ENCODE measurements around the gene AMBP. TPM values are rescaled to one million over a fixed set of nuclear protein-coding genes. Genes with fewer than 3 reads are reported as not detected.

The AMBP gene
- polyA plus RNA-seq, 1 of the 3 experiments (the other 2 are of a cell fraction) = 0.16 TPM

DNA sequence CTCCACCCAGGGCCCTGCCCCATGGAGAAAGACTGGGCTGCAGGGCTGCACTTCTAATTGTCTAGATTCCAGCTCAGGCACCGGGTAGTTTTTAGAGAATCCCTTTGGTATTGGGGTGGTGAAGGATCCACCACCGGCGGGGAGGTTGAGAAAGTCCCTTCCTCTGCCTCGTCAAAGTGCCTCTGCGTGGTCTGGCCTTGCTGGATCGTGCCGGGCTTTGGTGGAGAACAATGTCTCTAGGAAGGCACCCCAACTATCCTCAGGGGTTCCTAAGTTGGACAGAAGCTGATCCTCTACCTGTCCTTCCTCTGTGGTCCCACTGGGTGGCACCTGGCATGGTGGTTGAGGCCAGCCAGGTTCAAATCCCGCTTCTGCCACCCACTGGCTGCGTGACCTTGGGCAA lies 7.3 kb upstream of the AMBP start:
- CTCF ChIA-PET = interaction anchor here (1.3 to 5.7 kb wide), 4 partner anchors 23 to 278 kb away, joined by 3 to 133 read pairs (median 32); partner anchors contain the start of gene COL27A1
- Histone ChIP-seq H3K27me3 (ENCODE audit: insufficient read depth) (no peaks in the 10 kb centered on the region; the same call in 1 of the 2 replicates), H2AFZ (ENCODE audit: low read depth) (no peak overlapping the region), H3K4me2 (no peak overlapping the region), H3K4me3 (ENCODE audit: low read depth in 2 of 2, low read length in 1 of 2) (no peak overlapping the region), H3K36me3 (replicated peaks in 1 of 2; ENCODE audit: control insufficient read depth in 1 of 2, insufficient read depth in 2 of 2, low read length in 1 of 2) (no peaks in the 10 kb centered on the region), H3K9ac (no peak overlapping the region), H3K79me2 (ENCODE audit: insufficient read depth) (no peaks in the 10 kb centered on the region), H3K9me2 (no peaks in the 10 kb centered on the region), H3F3A (replicated peaks; ENCODE audit: insufficient read depth) (no peaks in the 10 kb centered on the region), H3K4me1 (ENCODE audit: control insufficient read depth in 1 of 2, insufficient read depth in 2 of 2, low read depth in 1 of 2, low read length in 1 of 2) (no peaks in the 10 kb centered on the region), H4K20me1 (ENCODE audit: insufficient read depth) (no peaks in the 10 kb centered on the region), H3K27ac (ENCODE audit: low read depth in 2 of 2, low read length in 1 of 2) (no peak overlapping the region), H3K9me3 (no peaks in the 10 kb centered on the region)
- POLR2A ChIA-PET = no interaction called here
- WGBS (ENCODE audit: low lambda C conversion rate) = 83% methylated on average over 2 of the region's 9 CpGs
- TF ChIP-seq EZH2phosphoT487 (IDR thresholded peaks at IDR 0.05; ENCODE audit: borderline replicate concordance, low read depth) (no peak), PBX3 (IDR thresholded peaks at IDR 0.05) (no peak), NRF1 (IDR thresholded peaks at IDR 0.05; ENCODE audit: low read depth, low read length) (no peak), GATA2 (CRISPR knock-in tag; IDR thresholded peaks at IDR 0.05) (no peak), POLR2AphosphoS5 (IDR thresholded peaks at IDR 0.05; ENCODE audit: low read depth, low read length) (no peak)
- no peak for DNase-seq

DNA sequence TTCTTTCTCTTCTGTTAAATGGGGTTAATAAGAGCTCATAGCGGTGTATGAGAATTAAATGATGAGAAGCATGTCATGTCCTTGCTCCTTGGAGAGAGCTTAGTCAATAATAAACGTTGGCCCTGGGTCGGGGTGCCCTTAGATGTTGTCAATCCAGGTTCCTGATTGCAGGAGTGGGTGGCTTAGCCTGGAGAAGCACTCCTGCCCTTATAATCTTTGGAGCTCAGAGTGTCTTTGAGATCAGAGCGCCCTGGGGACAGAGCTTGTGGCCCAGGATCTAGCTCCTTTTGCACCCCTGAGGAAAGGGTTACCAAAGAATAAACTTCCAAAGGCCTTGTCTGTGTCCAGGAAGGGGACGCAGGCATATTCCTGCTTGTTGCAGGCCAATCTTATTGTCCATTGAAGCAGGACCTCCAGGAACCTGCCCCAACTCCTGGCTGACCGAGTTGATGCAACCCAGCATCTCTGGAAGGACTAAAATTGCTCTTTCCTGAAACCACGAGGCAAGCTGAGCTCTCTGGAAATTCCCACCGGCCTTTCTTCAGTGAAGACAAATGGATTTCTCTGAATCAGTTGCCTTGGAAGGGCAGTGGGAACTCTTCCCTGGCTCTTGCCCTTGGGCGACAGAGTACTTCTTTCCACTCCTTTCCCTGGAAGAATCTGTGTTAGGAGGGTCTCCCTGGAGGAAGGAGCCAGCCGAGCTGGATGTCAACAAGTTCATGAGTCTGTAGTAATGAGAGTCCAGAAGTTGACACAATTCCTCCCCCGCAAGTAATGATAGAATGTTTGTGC lies 6.4 kb upstream of the AMBP start:
- Histone ChIP-seq H3F3A (replicated peaks; ENCODE audit: insufficient read depth) (no peaks in the 10 kb centered on the region), H3K27me3 (ENCODE audit: insufficient read depth) (no peaks in the 10 kb centered on the region; the same call in 1 of the 2 replicates), H4K20me1 (ENCODE audit: insufficient read depth) (no peaks in the 10 kb centered on the region), H2AFZ (ENCODE audit: low read depth) (no peak overlapping the region), H3K9me3 (no peaks in the 10 kb centered on the region), H3K79me2 (ENCODE audit: insufficient read depth) (no peaks in the 10 kb centered on the region), H3K4me2 (no peak overlapping the region), H3K9me2 (no peaks in the 10 kb centered on the region), H3K4me1 (ENCODE audit: control insufficient read depth in 1 of 2, insufficient read depth in 2 of 2, low read depth in 1 of 2, low read length in 1 of 2) (no peaks in the 10 kb centered on the region), H3K36me3 (replicated peaks in 1 of 2; ENCODE audit: control insufficient read depth in 1 of 2, insufficient read depth in 2 of 2, low read length in 1 of 2) (no peaks in the 10 kb centered on the region), H3K27ac (ENCODE audit: low read depth in 2 of 2, low read length in 1 of 2) (no peak overlapping the region), H3K4me3 (ENCODE audit: low read depth in 2 of 2, low read length in 1 of 2) (no peak overlapping the region), H3K9ac (no peak overlapping the region)
- DNase-seq = no peak
- WGBS (ENCODE audit: low lambda C conversion rate) = 63% methylated on average over 9 of the region's 11 CpGs
- ChIA-PET POLR2A (interaction anchor here (1.1 kb wide), 1 partner anchor 13 kb away, joined by 3 read pairs; no protein-coding TSS in a partner anchor), CTCF (interaction anchor here (0.9 to 5.7 kb wide), 13 partner anchors 11 to 277 kb away, joined by 3 to 133 read pairs (median 23); partner anchors contain the start of genes COL27A1 and KIF12)
- TF ChIP-seq, protein P1, sequence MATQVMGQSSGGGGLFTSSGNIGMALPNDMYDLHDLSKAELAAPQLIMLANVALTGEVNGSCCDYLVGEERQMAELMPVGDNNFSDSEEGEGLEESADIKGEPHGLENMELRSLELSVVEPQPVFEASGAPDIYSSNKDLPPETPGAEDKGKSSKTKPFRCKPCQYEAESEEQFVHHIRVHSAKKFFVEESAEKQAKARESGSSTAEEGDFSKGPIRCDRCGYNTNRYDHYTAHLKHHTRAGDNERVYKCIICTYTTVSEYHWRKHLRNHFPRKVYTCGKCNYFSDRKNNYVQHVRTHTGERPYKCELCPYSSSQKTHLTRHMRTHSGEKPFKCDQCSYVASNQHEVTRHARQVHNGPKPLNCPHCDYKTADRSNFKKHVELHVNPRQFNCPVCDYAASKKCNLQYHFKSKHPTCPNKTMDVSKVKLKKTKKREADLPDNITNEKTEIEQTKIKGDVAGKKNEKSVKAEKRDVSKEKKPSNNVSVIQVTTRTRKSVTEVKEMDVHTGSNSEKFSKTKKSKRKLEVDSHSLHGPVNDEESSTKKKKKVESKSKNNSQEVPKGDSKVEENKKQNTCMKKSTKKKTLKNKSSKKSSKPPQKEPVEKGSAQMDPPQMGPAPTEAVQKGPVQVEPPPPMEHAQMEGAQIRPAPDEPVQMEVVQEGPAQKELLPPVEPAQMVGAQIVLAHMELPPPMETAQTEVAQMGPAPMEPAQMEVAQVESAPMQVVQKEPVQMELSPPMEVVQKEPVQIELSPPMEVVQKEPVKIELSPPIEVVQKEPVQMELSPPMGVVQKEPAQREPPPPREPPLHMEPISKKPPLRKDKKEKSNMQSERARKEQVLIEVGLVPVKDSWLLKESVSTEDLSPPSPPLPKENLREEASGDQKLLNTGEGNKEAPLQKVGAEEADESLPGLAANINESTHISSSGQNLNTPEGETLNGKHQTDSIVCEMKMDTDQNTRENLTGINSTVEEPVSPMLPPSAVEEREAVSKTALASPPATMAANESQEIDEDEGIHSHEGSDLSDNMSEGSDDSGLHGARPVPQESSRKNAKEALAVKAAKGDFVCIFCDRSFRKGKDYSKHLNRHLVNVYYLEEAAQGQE (IDR thresholded peaks at IDR 0.05; ENCODE audit: low read depth, low read length) = no peak
- TF ChIP-seq MEF2A (IDR thresholded peaks at IDR 0.05; ENCODE audit: borderline replicate concordance, low read depth) = no peak
- no peak for TF ChIP-seq RFX5 (IDR thresholded peaks at IDR 0.05; ENCODE audit: low read length)
- no peak for TF ChIP-seq GABPA (IDR thresholded peaks at IDR 0.05; ENCODE audit: low read depth)
- TF ChIP-seq RCOR1 (IDR thresholded peaks at IDR 0.05; ENCODE audit: low read length) = no peak
- no peak for TF ChIP-seq EZH2phosphoT487 (IDR thresholded peaks at IDR 0.05; ENCODE audit: borderline replicate concordance, low read depth)
- TF ChIP-seq NRF1 (IDR thresholded peaks at IDR 0.05; ENCODE audit: low read depth, low read length) = no peak
- no peak for TF ChIP-seq JUND (IDR thresholded peaks at IDR 0.05)
- TF ChIP-seq, protein P2, sequence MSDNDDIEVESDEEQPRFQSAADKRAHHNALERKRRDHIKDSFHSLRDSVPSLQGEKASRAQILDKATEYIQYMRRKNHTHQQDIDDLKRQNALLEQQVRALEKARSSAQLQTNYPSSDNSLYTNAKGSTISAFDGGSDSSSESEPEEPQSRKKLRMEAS (IDR thresholded peaks at IDR 0.05; ENCODE audit: low read depth) = no peak
- no peak for TF ChIP-seq YY1 (IDR thresholded peaks at IDR 0.05; ENCODE audit: low read depth)
- no peak for TF ChIP-seq TCF12 (IDR thresholded peaks at IDR 0.05)
